Stimulated activated CD4-positive, alpha-beta T cell treated with anti-CD3 and anti-CD28 coated beads, Interleukin-12 subunit alpha, Interleukin-12 subunit beta, amount 100 ng/mL, for 24 hours (primary cell): Measurements from ENCODE around the gene ENKD1.

ENCODE experiments used
- DNase-seq, 2 experiments: peaks; one replicate each; pipeline ENCODE4 v3.0.0-alpha.2; 2020; ENCODE audit warnings: low read depth in 2 of 2

Gene ENKD1

GRCh38 chr16:67651039-67651438 lies 15.5 kb downstream of the ENKD1 start:
- DNase-seq: no peak

GRCh38 chr16:67650023-67650422 lies 16.5 kb downstream of the ENKD1 start:
- no peak for DNase-seq

DNA sequence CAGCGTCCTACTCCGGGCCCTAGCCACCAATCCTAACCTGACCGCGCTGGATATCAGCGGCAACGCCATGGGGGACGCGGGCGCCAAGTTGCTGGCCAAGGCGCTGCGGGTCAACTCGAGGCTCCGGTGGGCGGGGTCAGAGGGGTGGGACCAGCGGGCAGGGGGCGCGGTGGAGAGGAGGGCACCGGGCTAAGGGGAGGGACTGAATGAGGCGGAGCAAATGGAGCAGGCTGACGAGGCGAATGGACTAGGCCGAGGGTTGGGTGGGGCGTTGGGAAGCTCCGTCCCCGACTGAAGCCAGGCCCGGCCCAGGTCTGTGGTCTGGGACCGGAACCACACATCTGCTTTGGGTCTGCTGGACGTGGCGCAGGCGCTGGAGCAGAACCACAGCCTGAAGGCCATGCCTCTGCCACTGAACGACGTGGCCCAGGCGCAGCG lies 17.0 kb downstream of the ENKD1 start:
- no peak for DNase-seq

DNA sequence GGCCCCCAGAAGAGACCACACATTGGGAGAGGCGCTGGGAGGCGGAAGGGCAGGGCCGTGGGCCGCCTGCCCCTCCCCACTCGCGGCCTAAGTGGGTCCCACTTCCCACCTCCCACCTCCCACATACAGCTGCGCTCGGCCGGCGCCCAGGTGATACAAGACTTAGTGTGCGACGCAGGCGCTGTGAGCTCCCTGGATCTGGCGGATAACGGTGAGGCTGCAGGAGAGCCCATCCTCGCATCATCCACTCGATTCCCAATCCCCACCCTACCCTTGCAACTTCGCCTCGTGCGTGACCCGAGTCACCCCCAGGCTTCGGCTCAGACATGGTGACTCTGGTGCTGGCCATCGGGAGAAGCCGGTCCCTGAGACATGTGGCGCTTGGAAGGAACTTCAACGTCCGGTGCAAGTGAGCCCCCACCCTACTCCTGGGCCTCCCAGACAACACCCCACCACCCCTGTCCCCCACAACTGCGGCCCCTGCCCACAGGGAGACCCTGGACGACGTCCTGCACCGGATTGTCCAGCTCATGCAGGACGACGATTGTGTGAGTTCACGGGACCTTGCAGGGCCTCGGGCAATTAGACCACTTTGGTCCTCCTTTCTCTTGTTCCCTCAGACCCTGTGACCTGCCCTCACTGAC lies 17.7 kb downstream of the ENKD1 start:
- no peak for DNase-seq

DNA sequence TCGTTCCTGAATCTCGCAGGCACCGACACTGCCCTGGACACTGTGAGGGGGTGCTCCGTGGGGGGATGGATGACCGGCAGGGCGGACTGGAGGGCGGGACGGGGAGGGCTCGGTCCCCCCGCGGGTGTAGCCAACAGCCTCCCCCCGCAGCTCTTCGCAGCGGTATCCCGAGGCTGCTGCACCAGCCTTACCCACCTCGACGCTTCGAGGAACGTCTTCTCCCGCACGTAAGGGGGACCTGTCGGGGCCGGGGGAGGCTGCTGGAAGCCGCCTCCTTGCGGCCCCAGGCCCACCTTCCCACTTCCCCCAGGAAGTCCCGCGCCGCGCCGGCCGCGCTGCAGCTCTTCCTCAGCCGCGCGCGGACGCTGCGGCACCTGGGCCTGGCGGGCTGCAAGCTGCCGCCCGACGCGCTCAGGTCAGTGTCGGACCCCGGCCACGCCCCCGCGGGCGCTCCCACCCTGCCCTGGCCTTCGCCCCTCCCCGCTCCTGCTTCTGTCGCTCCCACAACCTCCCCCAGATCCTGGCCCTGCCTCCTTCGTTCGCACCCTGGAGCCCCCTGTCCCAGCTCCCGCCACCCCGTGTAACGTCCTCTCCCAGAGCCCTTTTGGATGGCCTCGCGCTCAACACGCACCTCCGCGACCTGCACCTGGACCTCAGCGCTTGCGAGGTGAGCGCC lies 18.3 kb downstream of the ENKD1 start:
- no peak for DNase-seq

DNA sequence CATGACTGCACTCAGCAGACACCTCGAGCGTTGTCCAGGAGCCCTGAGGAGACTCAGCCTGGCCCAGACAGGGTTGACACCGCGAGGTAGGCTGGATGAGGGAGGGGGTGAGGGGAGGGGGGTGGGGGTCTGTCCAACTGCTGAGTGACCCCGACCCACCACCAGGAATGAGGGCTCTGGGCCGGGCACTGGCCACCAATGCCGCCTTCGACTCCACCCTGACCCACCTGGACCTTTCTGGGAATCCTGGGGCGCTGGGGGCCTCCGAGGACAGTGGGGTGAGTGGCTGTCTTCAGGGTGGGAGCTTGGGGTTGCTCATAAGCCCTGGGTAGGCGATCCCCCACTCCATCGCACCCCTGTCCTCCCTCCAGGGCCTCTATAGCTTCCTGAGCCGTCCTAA lies 18.9 kb downstream of the ENKD1 start:
- no peak for DNase-seq

- DNase-seq: no peak
Observed at GRCh38 chr16:67647111-67647651, 19.4 kb downstream of the ENKD1 start.

- no peak for DNase-seq
Observed at GRCh38 chr16:67645397-67646121, 21.0 kb downstream of the ENKD1 start.

GRCh38 chr16:67644038-67644437 lies 22.5 kb downstream of the ENKD1 start:
- no peak for DNase-seq

GRCh38 chr16:67641779-67642708 lies 24.5 kb downstream of the ENKD1 start:
- DNase-seq: no peak

- DNase-seq: no peak
Observed at GRCh38 chr16:67637625-67638024, 28.9 kb downstream of the ENKD1 start.

GRCh38 chr16:67636713-67637112 lies 29.8 kb downstream of the ENKD1 start:
- DNase-seq: no peak

GRCh38 chr16:67632415-67633172 lies 34.0 kb downstream of the ENKD1 start:
- no peak for DNase-seq

DNA sequence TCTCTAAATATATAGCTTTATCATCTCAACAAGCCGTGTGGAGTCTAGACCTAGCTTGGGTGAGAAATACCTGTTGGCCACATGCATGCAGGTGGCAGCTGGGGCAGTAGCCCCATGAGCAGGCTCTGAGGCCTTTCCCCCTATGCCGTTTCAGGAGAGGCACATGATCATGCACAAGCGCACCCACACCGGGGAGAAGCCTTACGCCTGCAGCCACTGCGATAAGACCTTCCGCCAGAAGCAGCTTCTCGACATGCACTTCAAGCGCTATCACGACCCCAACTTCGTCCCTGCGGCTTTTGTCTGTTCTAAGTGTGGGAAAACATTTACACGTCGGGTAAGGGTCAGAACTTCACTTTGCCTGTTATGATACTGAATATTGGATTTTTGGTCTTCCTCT lies 38.3 kb downstream of the ENKD1 start:
- no peak for DNase-seq

- peak in 1 of 2 experiments; percentile 3 for DNase-seq
Observed at GRCh38 chr16:67613808-67614207, 52.7 kb downstream of the ENKD1 start.
